Islet precursor cell (in vitro differentiated cells): Measurements from ENCODE around the gene NKD2.

ENCODE experiments used
- DNase-seq: peaks from one replicate; pipeline ENCODE4 v3.0.0-alpha.2; 2018

The NKD2 gene

DNA sequence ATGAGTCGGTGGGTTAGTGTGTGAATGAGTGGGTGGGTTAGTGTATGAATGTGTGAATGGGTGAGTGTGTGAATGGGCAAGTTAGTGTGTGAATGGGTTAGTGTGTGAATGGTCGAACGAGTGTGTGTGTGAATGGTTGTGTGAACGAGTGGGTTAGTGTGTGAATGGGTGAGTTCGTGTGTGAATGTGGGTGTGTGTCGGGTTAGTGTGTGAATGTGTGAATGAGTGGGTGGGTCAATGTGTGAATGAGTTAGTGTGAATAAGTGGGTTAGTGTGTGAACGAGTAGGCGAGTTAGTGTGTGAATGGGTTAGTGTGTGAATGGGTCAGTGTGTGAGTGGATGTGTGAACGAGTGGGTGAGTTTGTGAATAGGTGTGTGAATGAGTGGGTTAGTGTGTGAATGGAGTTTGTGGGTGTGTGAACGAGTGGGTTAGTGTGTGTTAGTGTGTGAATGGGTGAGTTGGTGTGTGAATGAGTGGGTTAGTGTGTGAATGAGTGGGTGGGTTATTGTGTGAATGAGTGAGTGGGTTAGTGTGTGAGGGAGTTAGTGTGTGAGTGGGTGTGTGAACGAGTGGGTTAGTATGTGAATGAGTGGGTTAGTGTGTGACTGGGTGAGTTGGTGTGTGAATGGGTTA, 38.8 kb downstream of the NKD2 start:
- no peak for DNase-seq

DNA sequence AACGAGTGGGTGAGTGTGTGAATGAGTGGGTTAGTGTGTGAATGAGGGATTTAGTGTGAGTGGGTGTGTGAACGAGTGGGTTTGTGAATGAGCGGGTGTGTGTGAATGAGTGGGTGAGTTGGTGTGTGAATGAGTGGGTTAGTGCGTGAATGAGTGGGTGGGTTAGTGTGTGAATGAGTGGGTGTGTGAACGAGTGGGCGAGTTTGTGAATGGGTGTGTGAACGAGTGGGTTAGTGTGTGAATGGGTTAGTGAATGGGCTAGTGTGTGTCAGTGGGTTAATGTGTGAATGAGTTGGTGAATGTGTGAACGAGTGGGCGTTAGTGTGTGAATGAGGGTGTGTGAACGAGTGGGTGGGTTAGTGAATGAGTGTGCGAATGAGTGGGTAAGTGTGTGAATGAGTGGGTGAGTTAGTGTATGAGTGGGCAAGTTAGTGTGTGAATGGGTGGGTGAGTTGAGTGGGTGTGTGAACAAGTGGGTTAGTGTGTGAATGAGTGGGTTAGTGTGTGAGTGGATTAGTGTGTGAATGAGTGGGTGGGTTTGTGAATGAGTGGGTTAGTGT, 39.6 kb downstream of the NKD2 start:
- DNase-seq: no peak

DNA sequence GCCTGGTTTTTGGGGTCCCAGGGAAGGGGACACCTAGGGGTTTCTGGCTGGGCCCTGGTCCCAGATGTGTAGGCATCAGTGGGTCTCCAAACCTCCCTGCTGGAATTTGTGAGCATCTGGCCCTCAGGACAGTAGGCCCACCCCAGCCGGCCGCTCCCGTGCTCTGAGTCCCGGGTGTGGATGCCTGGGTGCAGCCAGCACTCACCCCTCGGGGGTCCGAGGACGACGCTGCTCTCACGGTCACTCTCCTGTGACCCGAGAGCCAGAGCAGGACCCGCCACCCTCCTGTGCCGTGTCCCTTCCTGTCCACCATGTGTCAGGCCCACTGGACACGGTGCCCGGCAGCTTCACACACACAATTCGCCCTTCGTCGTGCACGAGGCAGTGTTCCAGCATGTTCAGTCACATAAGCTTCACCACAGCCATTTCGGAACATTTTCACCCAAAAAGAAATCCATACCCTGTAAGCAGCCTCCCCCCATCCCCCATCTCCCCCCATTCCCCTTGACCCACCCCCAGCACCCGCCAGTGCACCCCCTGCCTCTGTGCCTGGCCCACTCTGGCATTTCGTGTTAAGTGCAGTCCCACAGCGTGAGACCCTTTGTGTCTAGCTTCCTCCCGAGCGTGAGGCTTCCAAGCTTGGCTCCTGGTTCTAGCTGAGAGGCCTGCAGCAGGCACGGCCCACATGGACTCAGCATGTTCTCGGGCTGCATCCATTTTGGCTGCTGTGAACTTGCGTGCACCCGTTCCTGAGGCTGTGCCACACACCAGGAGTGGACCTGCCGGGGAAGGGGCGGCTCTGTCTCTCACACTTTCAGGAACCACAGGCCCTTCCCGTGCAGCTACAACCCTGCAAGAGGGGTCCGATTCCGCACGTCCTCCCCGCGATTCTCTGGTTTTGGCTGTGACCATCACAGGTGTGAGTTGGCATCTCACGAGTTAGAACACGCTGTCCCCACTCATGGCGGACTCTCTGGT, 40.5 kb downstream of the NKD2 start:
- DNase-seq: no peak

DNA sequence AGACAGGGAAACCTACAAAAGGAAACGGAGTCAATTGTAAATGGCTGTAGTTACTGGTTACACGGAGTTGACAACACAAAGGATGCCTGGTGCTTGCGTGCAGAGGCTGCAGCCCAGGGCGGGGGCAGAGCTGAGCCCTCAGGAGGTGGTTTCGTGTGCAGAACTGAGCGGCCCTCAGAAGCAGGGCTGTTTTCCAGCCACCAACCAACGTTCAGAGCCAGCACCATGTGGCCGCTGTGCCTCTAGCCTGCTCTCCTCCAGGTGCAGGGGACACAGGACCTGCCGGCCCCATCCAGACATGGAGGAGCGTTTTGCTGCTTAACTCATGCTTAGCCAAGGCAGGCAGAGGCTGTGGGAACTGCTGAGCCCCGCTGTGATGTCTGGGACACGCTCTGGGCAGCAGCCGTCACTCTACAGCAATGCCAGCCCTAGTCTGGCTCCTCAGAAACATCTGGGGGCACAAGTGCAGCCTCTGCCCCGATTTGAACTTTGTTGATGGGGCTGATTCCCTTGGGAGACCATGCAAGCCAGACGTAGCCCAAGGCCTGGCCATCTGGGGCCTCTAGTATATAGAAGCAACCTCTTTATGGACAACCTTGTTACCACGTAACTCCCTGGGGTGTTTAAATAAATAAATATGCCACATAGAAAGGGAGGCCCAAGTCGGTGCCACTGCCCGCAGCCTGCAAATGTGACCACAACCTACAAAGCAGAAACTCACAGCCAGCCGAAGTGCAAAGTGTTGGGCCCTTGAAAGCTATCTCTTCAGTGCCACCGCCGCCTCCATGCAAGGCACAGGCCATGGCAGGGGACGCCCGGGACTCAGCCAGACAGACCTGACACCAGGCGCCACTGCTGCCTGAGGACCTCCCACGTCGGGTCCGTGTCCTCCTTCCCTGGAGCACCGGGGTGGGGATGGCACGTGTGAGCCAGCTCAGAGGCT, 42.1 kb downstream of the NKD2 start:
- DNase-seq: no peak

- no peak for DNase-seq
Measured at GRCh38 chr5:1051366-1051720, 42.7 kb downstream of the NKD2 start.

GRCh38 chr5:1052076-1052475, 43.5 kb downstream of the NKD2 start:
- DNase-seq: no peak

- DNase-seq: no peak
Measured at GRCh38 chr5:1052641-1053390, 44.2 kb downstream of the NKD2 start.

- no peak for DNase-seq
Measured at GRCh38 chr5:1053391-1054017, 44.9 kb downstream of the NKD2 start.

DNA sequence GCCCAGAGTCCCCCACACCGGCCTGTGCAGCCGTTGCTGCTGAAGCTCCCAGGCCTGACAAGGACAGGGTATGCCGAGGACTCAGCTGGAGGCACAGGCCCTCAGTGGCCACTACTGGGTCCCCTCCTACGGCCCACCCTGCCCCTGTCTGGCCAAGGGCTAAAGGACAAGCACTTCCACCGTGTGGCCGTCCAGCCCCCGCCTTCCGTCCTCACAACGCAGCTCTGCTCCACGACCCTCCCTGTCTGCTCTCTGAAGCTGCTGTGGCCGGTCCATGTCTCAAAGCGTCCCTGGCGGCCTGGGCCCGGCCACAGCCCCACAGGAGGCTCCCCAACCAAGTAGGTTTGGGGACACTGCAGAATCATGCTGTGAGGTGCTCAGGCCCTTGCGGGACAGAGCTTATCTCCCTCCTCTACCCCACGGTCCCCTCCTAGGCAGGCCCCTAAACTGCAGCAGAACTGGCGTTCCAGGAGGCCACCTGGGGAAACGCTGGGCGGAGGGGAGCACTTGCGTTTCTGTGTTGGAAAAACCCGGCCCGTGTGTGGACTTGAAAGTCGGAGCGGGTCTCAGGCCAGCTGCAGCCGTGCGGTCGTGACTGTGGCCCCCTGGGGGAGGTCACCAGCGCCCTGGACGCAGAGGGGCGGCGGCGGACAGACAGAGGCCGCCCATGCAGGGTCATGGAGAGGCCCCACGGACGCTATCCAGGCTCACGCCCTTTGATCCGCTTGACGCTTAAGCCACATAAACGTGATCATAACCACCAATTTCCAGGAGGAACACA, 45.6 kb downstream of the NKD2 start:
- DNase-seq: no peak

GRCh38 chr5:1054799-1055775, 46.5 kb downstream of the NKD2 start:
- DNase-seq: no peak

- DNase-seq: no peak
Measured at GRCh38 chr5:1055896-1056610, 47.5 kb downstream of the NKD2 start.

- no peak for DNase-seq
Measured at GRCh38 chr5:1056611-1057484, 48.2 kb downstream of the NKD2 start.

GRCh38 chr5:1057485-1058082, 49.0 kb downstream of the NKD2 start:
- no peak for DNase-seq

GRCh38 chr5:1058083-1058945, 49.7 kb downstream of the NKD2 start:
- DNase-seq: no peak

DNA sequence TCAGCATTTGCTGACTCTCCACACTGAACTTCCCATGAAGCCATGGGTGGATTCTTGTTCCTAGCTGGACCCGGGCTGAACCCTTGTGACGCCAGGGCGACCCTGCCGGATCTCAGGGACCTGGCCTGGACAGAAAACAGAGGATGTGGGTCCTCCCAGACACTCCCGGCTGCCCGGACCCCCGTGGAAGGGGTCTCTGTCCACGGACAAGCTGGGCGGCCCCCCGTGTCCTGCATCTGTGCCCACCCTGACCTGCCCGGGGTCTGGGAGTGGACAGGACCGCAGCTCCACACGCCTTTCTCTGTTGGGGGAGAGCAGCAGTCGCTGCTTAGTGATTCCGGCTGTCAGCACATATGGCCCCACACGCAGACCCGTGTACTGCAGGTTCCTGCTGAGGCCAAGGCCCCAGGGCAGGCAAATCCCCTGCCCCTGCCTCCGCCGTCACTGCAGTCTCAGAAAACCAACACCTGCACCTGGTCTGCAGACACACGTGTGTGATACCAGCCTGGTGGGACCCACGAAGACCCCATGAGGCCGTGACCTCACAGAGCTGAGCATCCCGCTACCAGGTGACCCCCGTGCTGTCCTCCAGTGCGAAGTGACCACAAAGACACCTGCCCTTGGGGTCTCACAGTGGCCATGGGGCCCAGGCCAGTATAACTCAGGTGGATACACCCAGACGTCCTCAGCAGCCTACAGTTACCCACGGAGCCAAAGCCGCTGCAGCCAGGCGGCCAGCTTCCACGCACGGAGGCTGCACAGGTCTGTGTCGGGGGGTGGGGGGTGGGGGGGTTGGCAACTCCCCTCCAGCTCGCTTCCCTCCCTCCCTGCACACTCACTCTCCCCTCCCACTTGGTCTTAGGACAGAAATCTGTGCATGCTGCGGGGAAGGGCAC, 50.6 kb downstream of the NKD2 start:
- no peak for DNase-seq
